Sigmoid colon (tissue), 7 donors: Measurements from ENCODE around the gene LIMD2. TPM values are rescaled to one million over a fixed set of nuclear protein-coding genes. Genes with fewer than 3 reads are reported as not detected.
A peak's percentile ranks its signal among the peaks of the same experiment; 100 is the strongest.

Experiments
- DNase-seq: peaks from one replicate; pipeline ENCODE4 v3.0.0-alpha.2; 2019
- H3K27ac ChIP-seq, 4 donors: fragments of 200-600 bp; sonication (generic); one replicate each; pipeline ENCODE4 v1.5.1; 2016 to 2019; ENCODE audit warnings: mild to moderate bottlenecking in 1 of 4
- H3K27me3 ChIP-seq, 3 donors: fragments of 200-600 bp; sonication (generic); one replicate each; pipeline ENCODE4 v1.5.1; 2019; ENCODE audit warnings: mild to moderate bottlenecking in 1 of 3
- H3K36me3 ChIP-seq, 4 donors: fragments of 200-600 bp; sonication (generic); one replicate each; pipeline ENCODE4 v1.5.1; 2016 to 2019
- H3K4me1 ChIP-seq, 4 donors: fragments of 200-600 bp; sonication (generic); one replicate each; pipeline ENCODE4 v1.5.1; 2017 to 2019
- H3K4me3 ChIP-seq, 4 donors: fragments of 200-600 bp; sonication (generic); one replicate each; pipeline ENCODE4 v1.5.1; 2017 to 2019; ENCODE audit warnings: mild to moderate bottlenecking in 2 of 4, moderate library complexity in 1 of 4
- H3K9me3 ChIP-seq, 4 donors: fragments of 200-600 bp in 3 of 4; sonication (generic) in 3 of 4; one replicate each; pipeline versions ENCODE4 v1.5.1 to v1.6.1; 2013 to 2019
- EP300 ChIP-seq, 4 donors: sonication (generic); formaldehyde crosslinking; IDR thresholded peaks; one replicate each; pipeline ENCODE4 v1.6.1; 2017; ENCODE audit warnings: antibody characterized with exemption in 4 of 4
- POLR2A ChIP-seq, 2 donors: fragments of 450-650 bp; IDR thresholded peaks; one replicate each; pipeline ENCODE4 v1.6.1; 2016; ENCODE audit warnings: antibody characterized with exemption in 2 of 2, mild to moderate bottlenecking in 2 of 2, moderate library complexity in 2 of 2
- POLR2AphosphoS5 ChIP-seq, 4 donors: sonication (generic); formaldehyde crosslinking; IDR thresholded peaks; one replicate each; pipeline ENCODE4 v1.6.1; 2017; ENCODE audit warnings: antibody characterized with exemption in 4 of 4
- WGBS, 2 donors: extraction: QIAGEN DNeasy Blood & Tissue Kit; methylation state at CpG; one replicate each; pipeline ENCODE4 v1.1.7; 2013; 5-methylcytosine and 5-hydroxymethylcytosine counted together
- intact Hi-C: fragments of 100-400 bp; cut with DNase I; formaldehyde crosslinking; loops from one replicate; pipeline ENCODE4 v1.15.1; 2023
- polyA plus RNA-seq, 3 donors: library from polyadenylated mRNA; stranded (reverse); fragments of 200-250 nt; gene quantifications; one replicate each; pipeline ENCODE4 v1.2.3, GENCODE V29; 2013
- total RNA-seq, 4 donors: library from RNA; depleted of rRNA; stranded (reverse); fragments of >200 nt; gene quantifications; one replicate each; pipeline ENCODE4 v1.1.0, GENCODE V29; 2016
- TF ChIP-seq, protein P1 (sequence below), 4 experiments: fragments of 450-650 bp in 3 of 4; fragments of 200-600 bp in 1 of 4; IDR thresholded peaks; one replicate each; pipeline ENCODE4 v1.5.1; 2016 to 2019; ENCODE audit warnings: antibody characterized with exemption in 4 of 4, mild to moderate bottlenecking in 3 of 4, moderate library complexity in 2 of 4
- donor health status: healthy with polysubstance abuse.
- donor health status: Bipolar disorder and iron deficiency.
- donor health status: healthy.

Gene LIMD2
- 10 to 100 TPM in 1 of 4 donors, 1 to 10 TPM in 3; 3.0 to 16.8 (median 8.5) TPM for total RNA-seq
- polyA plus RNA-seq: 100 to 1,000 TPM in 1 of 3 donors, 1 to 10 TPM in 2; 3.5 to 119 (median 3.6) TPM

DNA sequence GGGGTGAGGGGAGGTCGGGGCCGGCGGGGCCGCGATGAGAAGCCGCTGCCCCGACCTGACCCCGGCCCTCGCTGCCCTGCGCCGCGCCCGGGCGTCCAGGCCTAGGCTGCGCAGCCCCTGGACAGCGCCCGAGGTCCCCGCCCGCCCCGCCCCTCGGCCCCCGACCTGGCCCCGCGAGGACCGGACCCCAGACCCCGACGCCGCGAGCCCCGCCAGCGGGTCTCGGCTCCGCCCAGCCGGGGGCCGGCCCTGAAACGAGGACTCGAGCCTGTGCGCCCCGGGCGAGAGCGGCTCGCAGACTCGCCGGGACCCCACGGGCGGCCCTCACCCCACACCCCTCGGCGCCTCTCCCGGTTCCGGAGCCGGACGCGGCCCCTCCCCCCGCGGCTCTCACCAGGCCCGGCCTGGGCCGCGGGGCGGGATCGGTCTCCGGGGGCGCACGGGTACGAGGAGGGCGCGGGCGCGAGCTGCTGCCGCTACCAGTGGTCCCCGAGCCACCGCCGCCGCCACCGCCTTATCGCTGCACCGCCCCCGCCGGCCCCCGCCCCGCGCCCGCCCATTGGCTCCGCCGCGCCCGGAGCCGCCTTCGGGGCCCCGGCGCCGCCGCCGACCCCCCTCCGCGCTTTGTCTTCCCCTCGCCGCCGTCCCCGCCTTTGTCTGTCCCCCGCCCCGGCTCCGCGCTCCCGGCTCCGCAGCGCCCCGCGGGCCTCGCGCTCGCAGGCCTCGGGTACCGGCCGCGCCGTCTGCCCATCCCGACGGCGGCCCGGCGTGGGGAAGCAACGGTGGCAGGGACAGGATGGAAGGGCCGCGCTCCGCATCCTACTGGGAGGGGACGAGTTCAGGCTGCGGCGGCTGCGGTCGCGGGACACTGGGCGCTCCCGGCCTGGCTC lies at the start of gene LIMD2:
Gene LIMD2, minus strand, starts transcription at position 488 of the 890 bp plus-strand sequence. CDS start 827 bp downstream, outside the sequence.
- peak; percentile 76 for DNase-seq
- H3K4me3 ChIP-seq: peak within 1 kb of the TSS; percentile 40 to 76 (median 56)
- 1% methylated on average over 133 of the region's 133 CpGs for WGBS, 2 donors
- H3K27me3 ChIP-seq: no peaks in the 10 kb centered on the region
- H3K4me1 ChIP-seq: peaks cover 0 to 45% (median 38%) of the 10 kb centered on the region in 4 donors
- intact Hi-C loops: loop anchor here (5.0 kb wide), 2 partner anchors 42 to 78 kb away; partner anchors contain the start of genes MAP3K3 and STRADA
- H3K9me3 ChIP-seq: no peaks in the 10 kb centered on the region
- H3K36me3 ChIP-seq: peaks cover 0 to 22% (median 5%) of the 10 kb centered on the region in 4 donors
- H3K27ac ChIP-seq: peak within 1 kb of the TSS; percentile 70 to 75 (median 72)
- TF ChIP-seq, protein P1, sequence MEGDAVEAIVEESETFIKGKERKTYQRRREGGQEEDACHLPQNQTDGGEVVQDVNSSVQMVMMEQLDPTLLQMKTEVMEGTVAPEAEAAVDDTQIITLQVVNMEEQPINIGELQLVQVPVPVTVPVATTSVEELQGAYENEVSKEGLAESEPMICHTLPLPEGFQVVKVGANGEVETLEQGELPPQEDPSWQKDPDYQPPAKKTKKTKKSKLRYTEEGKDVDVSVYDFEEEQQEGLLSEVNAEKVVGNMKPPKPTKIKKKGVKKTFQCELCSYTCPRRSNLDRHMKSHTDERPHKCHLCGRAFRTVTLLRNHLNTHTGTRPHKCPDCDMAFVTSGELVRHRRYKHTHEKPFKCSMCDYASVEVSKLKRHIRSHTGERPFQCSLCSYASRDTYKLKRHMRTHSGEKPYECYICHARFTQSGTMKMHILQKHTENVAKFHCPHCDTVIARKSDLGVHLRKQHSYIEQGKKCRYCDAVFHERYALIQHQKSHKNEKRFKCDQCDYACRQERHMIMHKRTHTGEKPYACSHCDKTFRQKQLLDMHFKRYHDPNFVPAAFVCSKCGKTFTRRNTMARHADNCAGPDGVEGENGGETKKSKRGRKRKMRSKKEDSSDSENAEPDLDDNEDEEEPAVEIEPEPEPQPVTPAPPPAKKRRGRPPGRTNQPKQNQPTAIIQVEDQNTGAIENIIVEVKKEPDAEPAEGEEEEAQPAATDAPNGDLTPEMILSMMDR (IDR thresholded peaks at IDR 0.05): no peak
- TF ChIP-seq POLR2AphosphoS5 (IDR thresholded peaks at IDR 0.05) (no peak), EP300 (IDR thresholded peaks at IDR 0.05) (no peak), POLR2A (IDR thresholded peaks at IDR 0.05) (no peak)

DNA sequence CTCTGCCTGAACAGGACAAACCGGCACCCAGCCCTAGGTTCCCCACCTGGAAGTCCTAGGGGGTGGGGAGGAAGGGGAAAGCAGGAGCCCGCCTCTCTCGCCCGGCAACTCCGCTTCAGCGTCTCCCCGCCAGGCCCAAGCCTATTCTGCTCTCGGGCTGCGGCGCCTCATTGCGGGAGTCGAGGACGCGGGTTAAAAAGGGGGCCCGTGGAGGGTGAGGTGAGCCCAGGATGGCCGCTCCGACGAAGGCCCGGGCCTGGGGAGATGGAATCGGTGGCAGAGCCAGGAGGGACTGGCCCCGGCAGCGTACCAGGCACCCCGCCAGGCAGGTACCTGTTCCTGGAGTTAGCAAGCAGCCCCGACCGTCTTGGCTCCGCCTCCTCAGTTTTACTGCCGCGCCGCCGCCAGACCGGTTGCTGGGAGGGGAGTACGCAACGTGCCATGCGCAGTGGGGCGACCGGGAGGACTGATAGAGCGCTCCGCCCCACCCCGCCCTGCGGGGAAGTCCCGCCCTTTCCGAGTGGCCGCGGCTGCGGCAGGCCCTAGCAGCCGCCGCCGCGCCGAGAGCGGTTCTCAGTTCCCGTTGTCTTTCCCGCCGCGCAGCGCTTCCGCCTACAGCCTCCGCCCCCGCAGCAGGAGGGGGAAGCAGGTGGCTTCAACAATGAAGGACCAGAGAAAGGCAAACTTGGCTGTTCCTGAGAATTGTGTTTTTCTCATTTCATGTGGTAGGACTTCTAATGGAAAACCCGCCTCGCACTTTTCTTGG lies 41.7 kb upstream of the LIMD2 start, which contains the start of gene STRADA:
Gene STRADA, minus strand, starts transcription at position 392 of the 766 bp plus-strand sequence. CDS start 13,430 bp downstream, outside the sequence.
- peak; percentile 99 for DNase-seq
- no peak for TF ChIP-seq EP300 (IDR thresholded peaks at IDR 0.05)
- TF ChIP-seq POLR2A (IDR thresholded peaks at IDR 0.05): peak; percentile 67 to 83
- TF ChIP-seq, protein P1 (IDR thresholded peaks at IDR 0.05): no peak
- peak; percentile 81 to 93 (median 92) for TF ChIP-seq POLR2AphosphoS5 (IDR thresholded peaks at IDR 0.05)
- H3K4me1 ChIP-seq: peaks cover 0 to 20% (median 13%) of the 10 kb centered on the region in 4 donors
- H3K36me3 ChIP-seq: peaks cover 0 to 19% (median 0%) of the 10 kb centered on the region in 4 donors
- 0% methylated on average over 61 of the region's 61 CpGs for WGBS, 2 donors
- intact Hi-C loops: loop anchor here (2.0 to 5.0 kb wide), 3 partner anchors 31 to 119 kb away; partner anchors contain the start of genes CCDC47, LIMD2 and MAP3K3
- peak within 1 kb of the TSS; percentile 91 to 97 (median 95) for H3K27ac ChIP-seq
- H3K4me3 ChIP-seq: peak within 1 kb of the TSS; percentile 58 to 96 (median 74)
- H3K9me3 ChIP-seq: no peaks in the 10 kb centered on the region
- H3K27me3 ChIP-seq: no peaks in the 10 kb centered on the region

DNA sequence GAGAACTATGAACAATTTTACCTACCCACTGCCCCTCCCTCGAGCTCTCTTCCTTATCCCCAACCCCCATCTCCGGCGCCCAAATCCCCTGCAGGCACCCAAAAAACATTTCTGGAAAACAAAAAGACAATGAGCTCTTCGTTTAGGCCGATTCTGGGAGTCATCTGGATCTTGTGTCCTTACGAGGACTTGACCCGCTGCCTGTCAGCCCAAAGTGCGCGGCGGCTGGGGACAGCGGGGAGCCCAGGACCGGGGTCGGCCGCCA lies 41.1 kb upstream of the LIMD2 start:
- intact Hi-C loops: loop anchor here (2.0 to 5.0 kb wide), 2 partner anchors 39 to 118 kb away; partner anchors contain the start of genes LIMD2 and MAP3K3
- WGBS, 2 donors: 0% methylated on average over 14 of the region's 14 CpGs
- no peak for DNase-seq

More for the DNA sequence above, 41.1 kb upstream of the LIMD2 start:
- peaks cover 0 to 14% (median 0%) of the 10 kb centered on the region in 4 donors for H3K36me3 ChIP-seq
- H3K4me3 ChIP-seq: peak overlapping the region; percentile 58 to 96 (median 74)
- peak overlapping the region; percentile 91 to 97 (median 95) for H3K27ac ChIP-seq
- H3K9me3 ChIP-seq: no peaks in the 10 kb centered on the region
- TF ChIP-seq, protein P1 (IDR thresholded peaks at IDR 0.05): no peak
- no peak for TF ChIP-seq EP300 (IDR thresholded peaks at IDR 0.05)
- no peak for TF ChIP-seq POLR2AphosphoS5 (IDR thresholded peaks at IDR 0.05)
- TF ChIP-seq POLR2A (IDR thresholded peaks at IDR 0.05): no peak
- no peaks in the 10 kb centered on the region for H3K27me3 ChIP-seq
- peaks cover 0 to 20% (median 13%) of the 10 kb centered on the region in 4 donors for H3K4me1 ChIP-seq
